ENCODE results near the gene PRKCZ.

DNA sequence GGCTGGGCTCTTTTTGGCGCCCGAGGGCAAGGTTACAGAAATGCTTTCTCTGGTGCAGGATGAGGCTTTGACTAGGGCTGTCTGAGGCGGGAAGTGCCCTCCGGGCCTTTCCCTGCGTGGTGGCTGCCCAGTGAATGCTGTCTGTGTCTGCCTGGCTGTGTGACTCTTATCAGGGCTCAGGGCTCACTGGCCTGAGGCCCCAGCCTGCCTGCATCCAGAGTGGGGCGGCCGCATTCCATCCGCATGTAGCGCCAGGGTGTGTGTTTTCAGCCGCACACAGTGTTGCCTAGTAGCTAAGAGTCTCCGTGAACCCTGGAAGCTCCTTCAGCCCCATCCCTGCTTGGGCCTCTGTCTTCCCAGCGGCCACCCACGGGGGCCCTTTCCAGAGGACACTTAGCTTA is 85.2 kb downstream of the PRKCZ start:
- TF ChIP-seq, protein P1, sequence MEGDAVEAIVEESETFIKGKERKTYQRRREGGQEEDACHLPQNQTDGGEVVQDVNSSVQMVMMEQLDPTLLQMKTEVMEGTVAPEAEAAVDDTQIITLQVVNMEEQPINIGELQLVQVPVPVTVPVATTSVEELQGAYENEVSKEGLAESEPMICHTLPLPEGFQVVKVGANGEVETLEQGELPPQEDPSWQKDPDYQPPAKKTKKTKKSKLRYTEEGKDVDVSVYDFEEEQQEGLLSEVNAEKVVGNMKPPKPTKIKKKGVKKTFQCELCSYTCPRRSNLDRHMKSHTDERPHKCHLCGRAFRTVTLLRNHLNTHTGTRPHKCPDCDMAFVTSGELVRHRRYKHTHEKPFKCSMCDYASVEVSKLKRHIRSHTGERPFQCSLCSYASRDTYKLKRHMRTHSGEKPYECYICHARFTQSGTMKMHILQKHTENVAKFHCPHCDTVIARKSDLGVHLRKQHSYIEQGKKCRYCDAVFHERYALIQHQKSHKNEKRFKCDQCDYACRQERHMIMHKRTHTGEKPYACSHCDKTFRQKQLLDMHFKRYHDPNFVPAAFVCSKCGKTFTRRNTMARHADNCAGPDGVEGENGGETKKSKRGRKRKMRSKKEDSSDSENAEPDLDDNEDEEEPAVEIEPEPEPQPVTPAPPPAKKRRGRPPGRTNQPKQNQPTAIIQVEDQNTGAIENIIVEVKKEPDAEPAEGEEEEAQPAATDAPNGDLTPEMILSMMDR (IDR thresholded peaks at IDR 0.05), result no peak
- TF ChIP-seq ZFX (IDR thresholded peaks at IDR 0.05; ENCODE audit: borderline replicate concordance), result no peak
